Kidney (tissue), 14 donors: ENCODE data around the gene SLC6A16. TPM values are rescaled to one million over a fixed set of nuclear protein-coding genes. Genes with fewer than 3 reads are reported as not detected.

Source experiments
- DNase-seq, 5 donors: peaks; one replicate each; pipeline ENCODE4 v3.0.0-alpha.2; 2013 to 2020
- FAIRE-seq: peaks from 2 replicates; lab custom pipeline; 2012; peaks lifted over from hg19 to GRCh38; lab: Jason Lieb, UNC
- H3K27ac ChIP-seq, 2 donors: one replicate each; pipeline ENCODE4 v1.7.0; 2013; ENCODE audit warnings: low read depth in 2 of 2, low read length in 2 of 2, inconsistent platforms in 1 of 2
- H3K27me3 ChIP-seq: one replicate; pipeline ENCODE4 v1.7.1; 2013; ENCODE audit warnings: low read length, inconsistent platforms; ENCODE audit not compliant: control insufficient read depth, insufficient read depth
- H3K36me3 ChIP-seq, 3 donors: one replicate each; pipeline versions ENCODE4 v1.7.0 to v1.7.1; 2013; ENCODE audit warnings: low read length in 3 of 3, control low read depth in 1 of 3, inconsistent platforms in 1 of 3; ENCODE audit not compliant: insufficient read depth in 3 of 3, control insufficient read depth in 2 of 3
- H3K4me1 ChIP-seq, 3 donors: one replicate each; pipeline versions ENCODE4 v1.7.0 to v1.7.1; 2013; ENCODE audit warnings: low read length in 3 of 3, inconsistent platforms in 1 of 3, low read depth in 1 of 3; ENCODE audit not compliant: control insufficient read depth in 2 of 3, insufficient read depth in 2 of 3
- H3K4me3 ChIP-seq, 3 donors: one replicate each; pipeline versions ENCODE4 v1.7.0 to v1.8.1; 2013; ENCODE audit warnings: low read length in 3 of 3, control low read depth in 1 of 3, inconsistent platforms in 1 of 3
- H3K9ac ChIP-seq, 3 donors: one replicate each; pipeline versions ENCODE4 v1.7.0 to v1.7.1; 2013; ENCODE audit warnings: low read length in 3 of 3, control low read depth in 1 of 3, inconsistent platforms in 1 of 3
- H3K9me3 ChIP-seq, 3 donors: one replicate each; pipeline versions ENCODE4 v1.7.0 to v1.7.1; 2013; ENCODE audit warnings: low read length in 3 of 3, control low read depth in 1 of 3, inconsistent platforms in 1 of 3; ENCODE audit not compliant: control insufficient read depth in 2 of 3, insufficient read depth in 1 of 3
- intact Hi-C: fragments of 100-400 bp; cut with DNase I; formaldehyde crosslinking; loops from one replicate; pipeline ENCODE4 v1.11.1; 2022
- polyA plus RNA-seq: library from polyadenylated mRNA; stranded (reverse); fragments of 350-450 nt; fragmentation: Illumina TruSeq; extraction: RNeasy Lipid Tissue Mini Kit (QIAGEN cat#74804); gene quantifications from one replicate; pipeline ENCODE4 v1.2.3, GENCODE V29; 2014; ENCODE audit warnings: low read depth, low replicate concordance; ENCODE audit not compliant: insufficient read depth
- total RNA-seq: library from RNA; stranded (reverse); fragmentation: NEBNext Ultra II Directional; extraction: Animal tissue kit (Norgen Biotek cat#: 25700); gene quantifications from one replicate; pipeline ENCODE4 v1.2.1, GENCODE V29; 2021
- TF ChIP-seq, protein P1 (sequence below): IDR thresholded peaks from 3 replicates; pipeline ENCODE4 v1.5.1; 2012; ENCODE audit warnings: mild to moderate bottlenecking, moderate library complexity, borderline replicate concordance; ENCODE audit not compliant: insufficient read depth; ENCODE audit errors: extremely low read depth
- donor health status: control.
- donor health status: control.
- donor health status: control.
- donor health status: control.
- donor health status: control.
- donor health status: DM: yes; HTN: yes; CAD: no.
- donor health status: Normal renal cell carcinoma (clear cell type).

SLC6A16 gene
- total and polyA plus RNA-seq, 2 donors from 2014 or later = 1.5 to 3.7 TPM

DNA sequence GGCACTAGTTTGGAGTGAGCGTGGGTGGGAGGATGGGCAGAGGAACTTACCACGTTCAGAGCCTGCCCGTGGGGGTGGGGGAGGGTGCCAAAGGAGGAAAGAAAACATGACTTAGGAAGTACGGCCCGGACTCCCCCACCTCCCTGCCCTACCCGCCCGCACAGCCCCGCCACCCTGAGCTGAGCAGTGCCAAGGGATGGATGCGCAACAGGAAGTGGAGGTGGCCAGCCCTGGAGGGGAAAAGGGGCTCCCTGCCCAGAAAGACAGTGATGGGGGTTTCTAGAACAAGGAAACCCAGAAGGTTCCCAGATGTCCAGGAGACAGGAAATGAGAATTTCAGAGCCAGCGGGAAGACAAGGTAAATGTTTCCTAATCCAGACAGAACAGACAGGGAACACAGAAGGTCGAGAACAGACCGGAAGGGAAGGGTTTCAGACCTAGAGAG lies 30.9 kb upstream of the SLC6A16 start:
- Histone ChIP-seq H3K27ac (peak overlapping the region; percentile 20 to 22), H3K9me3 (no peaks in the 10 kb centered on the region), H3K9ac (no peak overlapping the region), H3K4me3 (no peak overlapping the region), H3K36me3 (peaks cover 0 to 6% (median 2%) of the 10 kb centered on the region in 3 donors), H3K4me1 (peaks cover 0 to 8% (median 0%) of the 10 kb centered on the region in 3 donors), H3K27me3 (no peaks in the 10 kb centered on the region)
- TF ChIP-seq, protein P1, sequence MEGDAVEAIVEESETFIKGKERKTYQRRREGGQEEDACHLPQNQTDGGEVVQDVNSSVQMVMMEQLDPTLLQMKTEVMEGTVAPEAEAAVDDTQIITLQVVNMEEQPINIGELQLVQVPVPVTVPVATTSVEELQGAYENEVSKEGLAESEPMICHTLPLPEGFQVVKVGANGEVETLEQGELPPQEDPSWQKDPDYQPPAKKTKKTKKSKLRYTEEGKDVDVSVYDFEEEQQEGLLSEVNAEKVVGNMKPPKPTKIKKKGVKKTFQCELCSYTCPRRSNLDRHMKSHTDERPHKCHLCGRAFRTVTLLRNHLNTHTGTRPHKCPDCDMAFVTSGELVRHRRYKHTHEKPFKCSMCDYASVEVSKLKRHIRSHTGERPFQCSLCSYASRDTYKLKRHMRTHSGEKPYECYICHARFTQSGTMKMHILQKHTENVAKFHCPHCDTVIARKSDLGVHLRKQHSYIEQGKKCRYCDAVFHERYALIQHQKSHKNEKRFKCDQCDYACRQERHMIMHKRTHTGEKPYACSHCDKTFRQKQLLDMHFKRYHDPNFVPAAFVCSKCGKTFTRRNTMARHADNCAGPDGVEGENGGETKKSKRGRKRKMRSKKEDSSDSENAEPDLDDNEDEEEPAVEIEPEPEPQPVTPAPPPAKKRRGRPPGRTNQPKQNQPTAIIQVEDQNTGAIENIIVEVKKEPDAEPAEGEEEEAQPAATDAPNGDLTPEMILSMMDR = no peak
- DNase-seq (peak in 2 of 5 donors; percentile 25 to 74), FAIRE-seq (no peak)
- intact Hi-C loops = no loop called here

GRCh38 chr19:49349567-49349966 lies 24.6 kb upstream of the SLC6A16 start:
- Histone ChIP-seq H3K9me3 (no peaks in the 10 kb centered on the region), H3K27ac (no peak overlapping the region), H3K4me1 (no peaks in the 10 kb centered on the region), H3K27me3 (no peaks in the 10 kb centered on the region), H3K4me3 (no peak overlapping the region), H3K36me3 (peaks cover 0 to 17% (median 0%) of the 10 kb centered on the region in 3 donors), H3K9ac (no peak overlapping the region)
- no peak for DNase-seq
- TF ChIP-seq, protein P1 = no peak
- no peak for FAIRE-seq
- intact Hi-C loops = no loop called here

DNA sequence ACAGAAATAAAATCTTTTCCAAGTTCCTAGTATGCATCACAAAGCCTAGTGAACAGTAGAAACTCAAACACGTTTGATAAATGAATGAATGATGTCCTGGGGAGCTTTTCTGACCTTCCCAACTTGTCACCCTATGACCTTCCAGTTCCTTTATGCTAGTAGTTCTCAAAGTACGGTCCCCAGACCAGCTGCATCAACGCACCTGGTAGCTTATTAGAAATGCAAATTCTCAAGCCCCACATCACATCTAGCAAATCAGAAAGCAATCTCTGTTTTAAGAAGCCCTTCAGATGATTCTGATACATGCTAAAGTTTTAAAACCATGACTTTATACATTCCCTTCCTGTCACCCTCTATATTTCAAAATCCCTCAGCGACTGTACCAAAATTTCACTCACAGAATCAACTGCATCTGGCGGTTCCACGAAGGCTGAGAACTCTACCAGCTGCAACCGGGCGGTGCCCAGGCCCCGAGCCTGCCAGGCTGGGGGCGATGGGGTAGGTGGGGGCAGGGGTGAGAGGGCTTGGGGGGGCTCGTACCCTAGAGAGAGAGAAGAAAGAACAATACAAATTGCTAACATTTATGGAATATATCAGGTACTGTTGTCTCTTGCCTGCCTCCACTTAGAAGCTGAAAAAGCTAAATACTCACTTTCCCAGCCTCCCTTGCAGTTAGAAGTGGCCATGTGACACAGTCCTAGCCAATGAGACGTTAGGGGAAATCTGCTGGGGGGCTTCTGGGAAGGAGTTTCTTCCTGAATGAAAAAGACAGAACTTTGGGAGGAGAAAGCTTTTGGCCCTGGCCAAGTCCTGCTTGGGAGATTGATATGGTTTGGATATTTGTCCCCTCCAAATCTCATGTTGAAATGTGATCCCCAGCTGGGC lies 23.6 kb upstream of the SLC6A16 start:
- FAIRE-seq (no peak), DNase-seq (no peak)
- peaks cover 0 to 17% (median 0%) of the 10 kb centered on the region in 3 donors for H3K36me3 ChIP-seq

More for the DNA sequence above, 23.6 kb upstream of the SLC6A16 start:
- Histone ChIP-seq H3K27ac (no peak overlapping the region), H3K27me3 (no peaks in the 10 kb centered on the region), H3K9ac (no peak overlapping the region), H3K4me1 (no peaks in the 10 kb centered on the region), H3K4me3 (no peak overlapping the region), H3K9me3 (no peaks in the 10 kb centered on the region)
- TF ChIP-seq, protein P1 = no peak
- intact Hi-C loops = no loop called here
